Neural crest cell (in vitro differentiated cells): ENCODE results near the gene MEF2D. TPM values are rescaled to one million over a fixed set of nuclear protein-coding genes. Genes with fewer than 3 reads are reported as not detected.
A peak's percentile ranks its signal among the peaks of the same experiment; 100 is the strongest.

Experiments
- DNase-seq: peaks from one replicate; pipeline ENCODE4 v3.0.0; 2021; ENCODE audit warnings: low read depth, mixed read lengths, low spot score
- H3K27ac Mint-ChIP-seq: one replicate; pipeline ENCODE4 v1.8.0; 2021; ENCODE audit warnings: mild to moderate bottlenecking, mixed read lengths; ENCODE audit not compliant: unreplicated experiment
- H3K27me3 Mint-ChIP-seq: 2 replicates; pipeline ENCODE4 v1.8.0; 2021; ENCODE audit warnings: low read depth, mild to moderate bottlenecking, mixed read lengths
- H3K36me3 Mint-ChIP-seq: 2 replicates; pipeline ENCODE4 v1.8.0; 2021; ENCODE audit warnings: low read depth, mild to moderate bottlenecking, mixed read lengths
- H3K4me1 Mint-ChIP-seq: 2 replicates; pipeline ENCODE4 v1.8.0; 2021; ENCODE audit warnings: mixed read lengths
- H3K4me3 Mint-ChIP-seq: one replicate; pipeline ENCODE4 v1.8.0; 2021; ENCODE audit warnings: mild to moderate bottlenecking, mixed read lengths
- H3K9me3 Mint-ChIP-seq: 2 replicates; pipeline ENCODE4 v1.8.0; 2021; ENCODE audit warnings: mixed read lengths
- CTCF ChIP-seq: fragments of 200-600 bp; sonication (generic); conservative IDR thresholded peaks from 2 replicates; pipeline ENCODE4 v1.5.0; 2021; ENCODE audit warnings: antibody characterized with exemption, mild to moderate bottlenecking
- total RNA-seq: library from RNA; stranded (reverse); gene quantifications from 2 replicates; pipeline ENCODE4 v1.2.1, GENCODE V29; 2021

MEF2D gene
- total RNA-seq, 1 donor from 2014 or later = 17.3 TPM

DNA sequence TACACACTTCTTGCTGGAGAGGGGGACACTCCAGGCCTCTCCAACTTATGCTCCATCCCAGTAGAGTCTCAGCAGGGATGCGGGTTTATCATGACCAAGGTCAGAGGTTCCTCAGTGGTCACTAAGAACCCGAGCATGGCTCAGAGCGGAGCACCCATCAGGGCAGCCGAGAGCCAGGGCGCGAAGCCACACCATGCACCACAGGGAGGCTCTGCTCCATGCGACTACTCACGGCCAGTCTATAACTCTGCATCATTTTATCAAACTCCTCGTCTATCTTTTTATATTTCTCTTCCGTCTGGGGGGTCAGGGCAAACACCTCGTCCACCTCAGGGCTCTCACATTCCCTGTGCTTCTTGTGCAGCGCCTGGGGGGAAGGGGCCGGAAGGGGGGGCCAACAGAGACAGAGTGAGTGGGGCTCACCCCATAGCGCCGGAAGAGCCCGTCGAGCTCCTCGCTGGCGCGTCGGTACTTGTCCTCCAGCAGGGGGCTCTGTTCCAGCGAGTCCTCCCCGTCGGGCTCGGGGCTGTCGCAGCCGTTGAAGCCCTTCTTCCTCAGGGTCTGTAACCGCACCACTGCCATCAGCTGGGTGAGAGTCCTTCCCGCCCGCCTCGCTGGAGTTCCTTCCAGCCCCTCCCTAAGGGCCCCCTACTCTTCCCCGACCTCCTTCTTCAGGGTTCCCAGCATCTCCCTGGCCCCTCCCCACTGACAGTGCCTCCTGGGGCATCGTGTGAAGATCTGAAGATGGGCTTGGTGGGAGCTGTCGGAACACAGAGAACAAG lies 20.0 kb downstream of the MEF2D start:
- H3K4me1 Mint-ChIP-seq = peaks cover 6% of the 10 kb centered on the region
- no peaks in the 10 kb centered on the region for H3K27me3 Mint-ChIP-seq
- no peaks in the 10 kb centered on the region for H3K9me3 Mint-ChIP-seq
- peaks cover 13% of the 10 kb centered on the region for H3K36me3 Mint-ChIP-seq
- peak; percentile 73 for DNase-seq
- TF ChIP-seq CTCF = peak; percentile 68
- H3K27ac Mint-ChIP-seq = no peak overlapping the region
- no peak overlapping the region for H3K4me3 Mint-ChIP-seq

GRCh38 chr1:156480016-156480370 lies 20.6 kb downstream of the MEF2D start:
- DNase-seq = no peak
- TF ChIP-seq CTCF = no peak
- Mint-ChIP-seq H3K27me3 (no peaks in the 10 kb centered on the region), H3K9me3 (no peaks in the 10 kb centered on the region), H3K27ac (no peak overlapping the region), H3K4me1 (peaks cover 6% of the 10 kb centered on the region), H3K36me3 (peaks cover 13% of the 10 kb centered on the region), H3K4me3 (no peak overlapping the region)

DNA sequence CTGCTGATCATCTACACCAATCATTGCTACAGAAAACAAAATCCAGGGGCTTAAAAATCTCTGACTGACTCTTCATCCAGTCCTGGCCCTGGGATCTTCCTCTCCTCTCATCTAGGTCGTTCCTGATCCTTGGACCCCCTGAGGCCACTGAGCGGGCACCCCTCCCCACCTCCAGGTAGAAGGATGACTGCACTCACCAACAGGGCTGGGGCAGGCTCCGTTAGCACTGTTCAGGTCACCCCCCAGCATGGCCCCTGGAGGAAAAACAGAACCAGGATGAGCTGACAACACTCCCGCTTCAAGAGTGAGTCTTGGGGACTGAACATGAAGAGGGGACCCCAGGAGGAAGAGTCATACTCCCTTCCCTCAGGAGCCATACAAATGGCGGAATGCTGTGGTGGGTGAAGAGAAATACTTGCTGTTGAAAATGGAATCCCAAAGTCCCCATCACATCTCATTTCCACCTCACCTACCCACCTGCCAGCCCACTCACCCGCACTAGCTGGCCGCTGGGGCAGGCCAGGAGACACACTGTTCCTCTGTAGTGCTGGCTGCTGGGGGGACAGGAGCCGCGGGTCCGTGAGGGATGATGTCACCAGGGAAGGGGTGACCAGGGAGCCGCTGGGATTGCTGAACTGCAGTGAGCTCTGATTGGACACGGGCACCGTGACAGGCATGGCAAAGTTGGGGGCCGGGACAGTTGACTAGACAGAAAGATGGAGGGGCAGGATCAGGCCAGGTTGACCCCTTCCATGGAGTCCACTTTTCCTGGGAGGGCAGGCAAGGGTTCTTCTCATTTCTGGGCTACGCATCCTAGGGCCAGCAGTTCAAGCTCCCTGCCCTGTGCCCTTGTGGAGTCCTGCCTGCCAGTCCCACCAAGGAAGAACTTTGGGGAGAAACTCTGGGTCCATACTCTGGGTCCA lies 21.2 kb downstream of the MEF2D start:
- Mint-ChIP-seq H3K27me3 (no peaks in the 10 kb centered on the region), H3K4me1 (peaks cover 6% of the 10 kb centered on the region), H3K4me3 (no peak overlapping the region), H3K27ac (no peak overlapping the region), H3K36me3 (peaks cover 13% of the 10 kb centered on the region), H3K9me3 (no peaks in the 10 kb centered on the region)
- no peak for TF ChIP-seq CTCF
- no peak for DNase-seq

DNA sequence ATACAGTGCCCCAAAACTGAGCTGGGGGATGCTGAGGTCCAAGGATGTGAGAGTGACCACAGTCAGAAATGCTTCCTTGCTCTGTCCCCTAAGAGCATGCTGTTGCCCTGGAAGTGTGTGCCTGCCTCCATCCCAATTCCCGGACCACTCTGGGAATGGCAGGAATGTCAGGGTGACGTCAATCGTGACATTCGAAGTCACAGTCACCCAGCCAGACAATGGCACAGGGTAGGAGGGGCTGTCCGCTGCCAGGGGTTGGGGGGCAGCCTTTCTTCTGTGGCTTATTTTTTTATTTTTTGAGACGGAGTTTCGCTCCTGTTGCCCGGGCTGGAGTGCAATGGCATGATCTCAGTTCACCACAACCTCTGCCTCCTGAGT lies 22.3 kb downstream of the MEF2D start:
- peaks cover 6% of the 10 kb centered on the region for H3K4me1 Mint-ChIP-seq
- no peaks in the 10 kb centered on the region for H3K9me3 Mint-ChIP-seq
- peaks cover 13% of the 10 kb centered on the region for H3K36me3 Mint-ChIP-seq
- H3K27ac Mint-ChIP-seq = no peak overlapping the region
- no peak for TF ChIP-seq CTCF
- no peaks in the 10 kb centered on the region for H3K27me3 Mint-ChIP-seq
- DNase-seq = no peak
- H3K4me3 Mint-ChIP-seq = no peak overlapping the region

DNA sequence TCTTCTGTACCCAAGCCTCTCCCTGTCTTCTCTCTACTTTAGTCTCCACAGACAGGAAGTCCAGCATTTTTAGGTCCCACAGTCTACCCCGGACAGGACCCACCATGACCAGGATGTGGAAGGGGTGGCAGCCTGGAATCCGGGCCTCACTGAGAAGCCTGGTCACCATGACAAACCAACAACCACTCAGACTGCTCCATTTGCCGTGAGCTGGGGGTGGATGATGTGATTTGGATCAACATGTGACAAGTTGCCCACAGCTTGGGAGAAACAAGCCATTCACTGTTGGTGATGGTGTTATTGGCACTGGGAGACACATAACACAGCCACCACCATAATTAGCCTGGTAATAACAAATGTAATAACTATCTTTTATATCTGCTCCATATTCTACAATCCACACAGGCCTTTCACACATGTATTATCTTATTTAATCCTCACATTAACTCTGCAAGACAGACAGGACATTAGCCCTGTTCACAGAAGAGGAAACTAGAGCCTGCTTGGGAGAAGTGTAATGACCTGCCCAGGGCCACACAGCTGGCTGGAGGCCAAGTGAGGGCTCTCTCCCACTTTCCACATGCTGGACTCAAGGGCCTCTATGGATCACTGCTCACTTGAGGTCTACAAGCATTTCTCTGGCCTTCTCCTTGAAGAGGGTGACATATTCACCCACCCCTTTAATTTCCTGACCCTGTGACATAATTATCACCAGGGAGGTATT lies 22.9 kb downstream of the MEF2D start:
- Mint-ChIP-seq H3K27ac (no peak overlapping the region), H3K9me3 (no peaks in the 10 kb centered on the region), H3K27me3 (no peaks in the 10 kb centered on the region), H3K4me3 (no peak overlapping the region), H3K4me1 (peaks cover 6% of the 10 kb centered on the region), H3K36me3 (peaks cover 13% of the 10 kb centered on the region)
- no peak for DNase-seq
- no peak for TF ChIP-seq CTCF
